K562 (cell line): ENCODE data around the gene RAD1. TPM values are rescaled to one million over a fixed set of nuclear protein-coding genes. Genes with fewer than 3 reads are reported as not detected.

Source experiments
- ATAC-seq: fragments of 200-7000 bp; cut with Tn5 transposase; 3 replicates; pipeline ENCODE4 v1.9.1; 2020; ENCODE audit warnings: moderate library complexity
- BruUV-seq: library from RNA; stranded (reverse); fragments of 400-500 nt; replicated peaks from 2 replicates; lab custom pipeline; 2021; lab: Mats Ljungman, UMichigan
- CTCF ChIA-PET: fragments of 300-600 bp; formaldehyde crosslinking; extraction: SDS; loops from one replicate; lab custom pipeline; 2021; ENCODE audit warnings: low intra/inter-chr PET ratio; lab: Yijun Ruan, JAX
- POLR2A ChIA-PET: fragments of 300-600, 350-650 bp; sonication (Branson Sonifier 250); formaldehyde crosslinking; extraction: SDS; loops from one replicate; lab custom pipeline; 2021; ENCODE audit warnings: antibody characterized with exemption, inconsistent platforms; lab: Yijun Ruan, JAX
- DNase-seq, 4 experiments: peaks; one replicate each; pipeline versions ENCODE4 v3.0.0 to v3.0.0-alpha.2; 2011 to 2018; ENCODE audit warnings: low spot score in 3 of 4, mixed read lengths in 3 of 4; ENCODE audit errors: extremely low read depth in 1 of 4
- FAIRE-seq: peaks from 2 replicates; lab custom pipeline; 2011; peaks lifted over from hg19 to GRCh38; lab: Jason Lieb, UNC
- H2AFZ ChIP-seq: 2 replicates; pipeline ENCODE4 v1.6.0; 2011; ENCODE audit warnings: low read depth, low read length, control low read depth, inconsistent platforms
- H3K27ac ChIP-seq: fragments of 200-600 bp; 3 replicates; pipeline ENCODE4 v1.8.0; 2011; ENCODE audit warnings: low read depth, mild to moderate bottlenecking, control low read depth, inconsistent platforms, low read length, moderate library complexity, mixed read lengths; ENCODE audit errors: extremely low read depth
- H3K27me3 ChIP-seq, 2 experiments: fragments of 300-600 bp in 1 of 2; 2 replicates in 1 of 2; 3 replicates in 1 of 2; pipeline versions ENCODE4 v1.6.0 to v1.8.0; 2011; ENCODE audit warnings: inconsistent platforms in 2 of 2, low read length in 2 of 2, mild to moderate bottlenecking in 1 of 2, mixed read lengths in 1 of 2, moderate library complexity in 1 of 2; ENCODE audit not compliant: control insufficient read depth in 2 of 2, insufficient read depth in 2 of 2
- H3K36me3 ChIP-seq: fragments of 300-600 bp; 3 replicates; pipeline ENCODE4 v1.8.0; 2011; ENCODE audit warnings: mild to moderate bottlenecking, low read length, inconsistent platforms; ENCODE audit not compliant: control insufficient read depth, insufficient read depth
- H3K4me1 ChIP-seq, 2 experiments: fragments of 200-600 bp in 1 of 2; replicated peaks in 1 of 2; 2 replicates in 1 of 2; 3 replicates in 1 of 2; pipeline versions ENCODE4 v1.5.1 to v1.8.0; 2011; ENCODE audit warnings: inconsistent platforms in 2 of 2, low read length in 2 of 2, mild to moderate bottlenecking in 1 of 2, mixed read lengths in 1 of 2, moderate library complexity in 1 of 2; ENCODE audit not compliant: control insufficient read depth in 2 of 2, insufficient read depth in 2 of 2
- H3K4me2 ChIP-seq: 2 replicates; pipeline ENCODE4 v1.6.1; 2011; ENCODE audit warnings: low read length, control low read depth, inconsistent platforms, mixed read lengths; ENCODE audit not compliant: insufficient read depth
- H3K4me3 ChIP-seq: fragments of 200-600 bp; sonication (generic), shearing (Covaris generic); 2 replicates; pipeline ENCODE4 v1.5.1; 2016; ENCODE audit warnings: control low read depth, inconsistent platforms
- H3K79me2 ChIP-seq: fragments of 200-600 bp; 3 replicates; pipeline ENCODE4 v1.8.0; 2011; ENCODE audit warnings: low read length, inconsistent platforms; ENCODE audit not compliant: control insufficient read depth, insufficient read depth
- H3K9ac ChIP-seq, 2 experiments: 2 replicates each; pipeline versions ENCODE4 v1.6.0 to v1.6.1; 2011; ENCODE audit warnings: low read depth in 2 of 2, low read length in 2 of 2, control low read depth in 1 of 2, inconsistent platforms in 1 of 2, mild to moderate bottlenecking in 1 of 2, mixed read lengths in 1 of 2; ENCODE audit not compliant: insufficient read depth in 1 of 2
- H3K9me1 ChIP-seq: one replicate; pipeline ENCODE4 v1.6.0; 2011; ENCODE audit warnings: inconsistent platforms, mild to moderate bottlenecking, low read length, moderate library complexity; ENCODE audit not compliant: control insufficient read depth, insufficient read depth
- H3K9me3 ChIP-seq: replicated peaks from 2 replicates; pipeline ENCODE4 v1.5.1; 2011; ENCODE audit warnings: low read depth, low read length, inconsistent platforms; ENCODE audit not compliant: control insufficient read depth, insufficient read depth
- H4K20me1 ChIP-seq: replicated peaks from 2 replicates; pipeline ENCODE4 v1.6.1; 2011; ENCODE audit warnings: low read length, inconsistent platforms, mixed read lengths; ENCODE audit not compliant: control insufficient read depth, insufficient read depth
- ARID2 ChIP-seq: fragments of 450-650 bp; IDR thresholded peaks from 2 replicates; pipeline ENCODE4 v1.6.1; 2017; ENCODE audit warnings: antibody characterized with exemption, mild to moderate bottlenecking
- BRF1 ChIP-seq: IDR thresholded peaks from 3 replicates; pipeline ENCODE4 v1.6.1; 2011; ENCODE audit warnings: borderline replicate concordance, mild to moderate bottlenecking; ENCODE audit not compliant: insufficient read length; ENCODE audit errors: extremely low read depth
- HINFP ChIP-seq: fragments of 450-650 bp; conservative IDR thresholded peaks from 2 replicates; pipeline ENCODE4 v1.6.1; 2016; ENCODE audit warnings: missing genetic modification characterization, low read depth, mild to moderate bottlenecking, control low read depth, missing compliant biosample characterization
- HMBOX1 ChIP-seq: sonication (generic); IDR thresholded peaks from 2 replicates; pipeline ENCODE4 v1.6.1; 2016
- NONO ChIP-seq, 2 experiments: fragments of 200-400 bp in 1 of 2; fragments of 450-650 bp in 1 of 2; formaldehyde crosslinking in 1 of 2; IDR thresholded peaks; 2 replicates each; pipeline ENCODE4 v1.6.1; 2017; ENCODE audit warnings: low read depth in 2 of 2, mild to moderate bottlenecking in 2 of 2, moderate library complexity in 2 of 2, low read length in 1 of 2
- XRCC3 ChIP-seq: fragments of 450-650 bp; IDR thresholded peaks from 2 replicates; pipeline ENCODE4 v1.6.1; 2017; ENCODE audit warnings: mild to moderate bottlenecking, moderate library complexity
- ZNF57 ChIP-seq: fragments of 450-650 bp; formaldehyde crosslinking; IDR thresholded peaks from 2 replicates; pipeline ENCODE4 v1.4.0; 2020; ENCODE audit warnings: mild to moderate bottlenecking, moderate library complexity
- WGBS: fragments of 100-300 bp; shearing (Covaris generic); methylation state at CpG from one replicate; pipeline ENCODE4 v1.1.6; 2016; ENCODE audit warnings: low coverage, mixed read lengths; ENCODE audit not compliant: insufficient coverage; ENCODE audit errors: missing lambda C conversion rate; 5-methylcytosine and 5-hydroxymethylcytosine counted together
- in situ Hi-C: fragments of 300-500 bp; cut with MboI; formaldehyde crosslinking; loops from 4 replicates; pipeline ENCODE4 v1.15.0; 2018; ENCODE audit warnings: inconsistent platforms, mixed read lengths
- intact Hi-C: fragments of 100-400 bp; cut with micrococcal nuclease; formaldehyde crosslinking; loops from 2 replicates; pipeline ENCODE4 v1.14.2; 2022
- polyA plus RNA-seq, 8 experiments: library from polyadenylated mRNA; depleted of rRNA in 4 of 8; stranded (reverse) in 5 of 8; unstranded in 3 of 8; fragments of >200 nt; fragmentation: Nextera tagmentation in 2 of 8; fragmentation: Illumina TruSeq in 1 of 8; extraction: Ambion mirVana in 2 of 8; extraction: Trizol in 1 of 8; gene quantifications; 2 replicates each; pipeline versions ENCODE4 v1.2.1 to v1.2.3, GENCODE V29; 2011 to 2014; ENCODE audit warnings: inconsistent platforms in 1 of 8, missing spikeins in 1 of 8
- total RNA-seq, 7 experiments: library from RNA; depleted of rRNA in 6 of 7; stranded (reverse); fragments of >200 nt in 6 of 7; fragmentation: Illumina TruSeq in 2 of 7; extraction: Trizol in 2 of 7; gene quantifications; 2 replicates each; pipeline versions ENCODE4 v1.2.1 to v1.2.3, GENCODE V29; 2011 to 2021; ENCODE audit warnings: low replicate concordance in 1 of 7

Gene RAD1
- total and polyA plus RNA-seq, 9 of the 15 experiments (the other 6 are each of a cell fraction or from before 2014, with no cell fraction given): 44.5 to 148 (median 60.8) TPM

- peak overlapping the region; percentile 99 to 100; a peak in 3 of 4 replicates for H3K9ac ChIP-seq
- in situ Hi-C loops: loop anchor here (25.0 kb wide), 1 partner anchor 1454 kb away; no protein-coding TSS in a partner anchor
- ChIA-PET CTCF (no interaction called here), POLR2A (interaction anchor here (0.7 to 6.4 kb wide), 4 partner anchors 8 to 405 kb away, joined by 3 to 67 read pairs (median 20); partner anchors contain the start of genes DNAJC21 and RAI14)
- BruUV-seq: no TSS peak
- no peak for TF ChIP-seq ARID2
- no peak for TF ChIP-seq BRF1
- no peak for TF ChIP-seq NONO (IDR thresholded peaks at IDR 0.05; ENCODE audit: low read depth in 2 of 2, low read length in 1 of 2)
- TF ChIP-seq HINFP (tag): 0 out of 2 replicates have a peak, but pooled peaks have one; percentile 17
- TF ChIP-seq XRCC3: peak; percentile 10; the same call in 1 of the 2 replicates
- peak; percentile 14; the same call in 1 of the 2 replicates for TF ChIP-seq HMBOX1
- no peak for TF ChIP-seq ZNF57 (CRISPR knock-in tag)
- FAIRE-seq (peak; percentile 11), ATAC-seq (peak; percentile 39), DNase-seq (peak in 3 of 4 experiments; percentile 34 to 53 (median 39))
- peaks cover 9 to 10% of the 10 kb centered on the region in 2 experiments for H3K4me1 ChIP-seq
- no peaks in the 10 kb centered on the region for H3K27me3 ChIP-seq
- no peaks in the 10 kb centered on the region for H3K9me3 ChIP-seq
- H3K4me2 ChIP-seq: peak overlapping the region; percentile 98
- peak overlapping the region; percentile 94 for H3K4me3 ChIP-seq
- peaks cover 100% of the 10 kb centered on the region for H3K79me2 ChIP-seq
- no peak overlapping the region for H2AFZ ChIP-seq
- H3K9me1 ChIP-seq: no peaks in the 10 kb centered on the region
- H3K27ac ChIP-seq: peak overlapping the region; percentile 95
- H4K20me1 ChIP-seq: peaks cover 8% of the 10 kb centered on the region
- WGBS: 0% methylated on average over 6 of the region's 6 CpGs
- peaks cover 83% of the 10 kb centered on the region for H3K36me3 ChIP-seq
- intact Hi-C loops: loop anchor here (5.0 kb wide), 2 partner anchors 86 to 219 kb away; no protein-coding TSS in a partner anchor
Observed at GRCh38 chr5:34916518-34916917, 1.2 kb upstream of the RAD1 start.
